Measurements from ENCODE around the gene TXNDC8.

GRCh38 chr9:110316261-110317075 lies 21.2 kb downstream of the TXNDC8 start:
- TF ChIP-seq, protein P1, sequence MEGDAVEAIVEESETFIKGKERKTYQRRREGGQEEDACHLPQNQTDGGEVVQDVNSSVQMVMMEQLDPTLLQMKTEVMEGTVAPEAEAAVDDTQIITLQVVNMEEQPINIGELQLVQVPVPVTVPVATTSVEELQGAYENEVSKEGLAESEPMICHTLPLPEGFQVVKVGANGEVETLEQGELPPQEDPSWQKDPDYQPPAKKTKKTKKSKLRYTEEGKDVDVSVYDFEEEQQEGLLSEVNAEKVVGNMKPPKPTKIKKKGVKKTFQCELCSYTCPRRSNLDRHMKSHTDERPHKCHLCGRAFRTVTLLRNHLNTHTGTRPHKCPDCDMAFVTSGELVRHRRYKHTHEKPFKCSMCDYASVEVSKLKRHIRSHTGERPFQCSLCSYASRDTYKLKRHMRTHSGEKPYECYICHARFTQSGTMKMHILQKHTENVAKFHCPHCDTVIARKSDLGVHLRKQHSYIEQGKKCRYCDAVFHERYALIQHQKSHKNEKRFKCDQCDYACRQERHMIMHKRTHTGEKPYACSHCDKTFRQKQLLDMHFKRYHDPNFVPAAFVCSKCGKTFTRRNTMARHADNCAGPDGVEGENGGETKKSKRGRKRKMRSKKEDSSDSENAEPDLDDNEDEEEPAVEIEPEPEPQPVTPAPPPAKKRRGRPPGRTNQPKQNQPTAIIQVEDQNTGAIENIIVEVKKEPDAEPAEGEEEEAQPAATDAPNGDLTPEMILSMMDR (conservative IDR thresholded peaks at IDR 0.05; ENCODE audit: low read length): no peak
- no peak for TF ChIP-seq EZH2phosphoT487 (IDR thresholded peaks at IDR 0.05; ENCODE audit: borderline replicate concordance)
